Activated CD4-positive, alpha-beta T cell treated with anti-CD3 and anti-CD28 coated beads, Interleukin-2, amount 10 ng/mL, durations not matched to agents 7 days and 5 days (primary cell): ENCODE measurements around the gene GTPBP1. TPM values are rescaled to one million over a fixed set of nuclear protein-coding genes. Genes with fewer than 3 reads are reported as not detected.

ENCODE experiments used
- CTCF ChIA-PET: fragments of 350-600 bp; sonication (Branson Sonifier 250); formaldehyde crosslinking; loops from one replicate; lab custom pipeline; 2021; ENCODE audit warnings: antibody characterized with exemption; lab: Charles Lee
- POLR2A ChIA-PET: fragments of 350-600 bp; sonication (Branson Sonifier 250); formaldehyde crosslinking; loops from one replicate; lab custom pipeline; 2021; ENCODE audit warnings: antibody characterized with exemption; lab: Charles Lee
- DNase-seq: peaks from one replicate; pipeline ENCODE4 v3.0.0-alpha.2; 2020
- H3K27ac Mint-ChIP-seq: one replicate; pipeline ENCODE4 v1.8.0; 2021; ENCODE audit warnings: mild to moderate bottlenecking, moderate library complexity, mixed read lengths
- H3K27me3 Mint-ChIP-seq: one replicate; pipeline ENCODE4 v1.8.0; 2021; ENCODE audit warnings: mixed read lengths
- H3K36me3 Mint-ChIP-seq: one replicate; pipeline ENCODE4 v1.8.0; 2021; ENCODE audit warnings: low read depth, mixed read lengths
- H3K4me1 Mint-ChIP-seq: one replicate; pipeline ENCODE4 v1.8.0; 2021; ENCODE audit warnings: mixed read lengths
- H3K4me3 Mint-ChIP-seq: one replicate; pipeline ENCODE4 v1.8.0; 2021; ENCODE audit warnings: mild to moderate bottlenecking, moderate library complexity, mixed read lengths
- H3K9me3 Mint-ChIP-seq: one replicate; pipeline ENCODE4 v1.8.0; 2021; ENCODE audit warnings: mixed read lengths
- total RNA-seq, 2 experiments: library from RNA; stranded (reverse); gene quantifications; one replicate each; pipeline ENCODE4 v1.2.3, GENCODE V29; 2021

The GTPBP1 gene
- 10 to 100 TPM; 68.5 to 77.1 TPM for total RNA-seq

DNA sequence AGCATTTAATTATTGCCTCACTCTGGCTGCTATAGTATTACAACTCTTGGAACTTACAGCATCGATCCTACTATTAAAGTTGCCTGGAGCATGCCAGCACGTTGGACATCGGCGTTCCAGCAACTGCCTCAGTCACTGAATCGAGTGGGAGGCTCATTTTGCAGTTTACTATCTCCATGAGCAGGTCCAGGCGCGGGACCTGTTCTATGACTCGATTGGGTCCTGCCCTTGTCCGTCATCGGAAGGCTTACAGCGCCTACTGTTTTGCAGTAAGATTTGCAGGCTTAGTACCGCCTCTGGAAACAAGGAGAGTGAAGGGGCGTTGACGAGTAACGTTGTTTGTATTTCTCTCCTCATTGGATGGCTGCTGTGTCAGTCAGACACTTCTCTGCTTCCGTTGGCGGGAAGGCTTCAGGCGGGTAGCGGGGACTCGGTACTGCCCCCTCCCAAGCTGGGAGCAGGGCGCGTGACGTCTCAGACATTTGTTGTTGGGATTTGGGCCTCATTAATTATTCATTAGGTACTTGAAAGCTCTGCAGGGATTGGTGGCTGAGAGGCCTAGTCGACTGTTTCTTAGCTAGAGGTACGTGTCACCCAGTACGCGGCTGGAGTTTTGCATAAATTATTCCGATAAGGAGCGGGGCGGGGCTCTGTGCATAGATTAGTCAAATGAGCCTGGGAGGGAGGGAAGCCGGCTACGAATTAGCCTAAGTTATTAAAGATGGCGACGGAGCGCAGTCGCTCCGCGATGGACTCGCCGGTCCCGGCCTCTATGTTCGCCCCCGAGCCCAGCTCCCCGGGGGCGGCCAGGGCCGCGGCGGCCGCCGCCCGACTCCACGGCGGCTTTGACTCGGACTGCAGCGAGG is at the start of gene GTPBP1:
Gene GTPBP1, plus strand, starts transcription at position 710 of the 866 bp plus-strand sequence. Its CDS starts 12 bp downstream, at position 722.
- no peaks in the 10 kb centered on the region for H3K9me3 Mint-ChIP-seq
- peak within 1 kb of the TSS; percentile 99 for H3K27ac Mint-ChIP-seq
- peaks cover 19% of the 10 kb centered on the region for H3K36me3 Mint-ChIP-seq
- peaks cover 1% of the 10 kb centered on the region for H3K27me3 Mint-ChIP-seq
- POLR2A ChIA-PET, result interaction anchor here (0.6 to 1.5 kb wide), 2 partner anchors 28 to 225 kb away, joined by 3 to 5 read pairs; no protein-coding TSS in a partner anchor
- DNase-seq, result peak; percentile 100
- H3K4me1 Mint-ChIP-seq, result peaks cover 53% of the 10 kb centered on the region
- CTCF ChIA-PET, result interaction anchor here (0.9 to 2.7 kb wide), 8 partner anchors 9 to 64 kb away, joined by 3 to 8 read pairs (median 3); partner anchors contain the start of gene TOMM22
- H3K4me3 Mint-ChIP-seq, result peak within 1 kb of the TSS; percentile 80

GRCh38 chr22:38656256-38657044 is 49.3 kb upstream of the GTPBP1 start, which contains the start of the genes CBY1 and FAM227A:
Gene CBY1, plus strand, starts transcription at chr22:38656638. Its CDS starts 11,417 bp downstream, at chr22:38668055.
Gene FAM227A, minus strand, starts transcription at chr22:38656392. Its CDS starts 6,224 bp downstream, at chr22:38650168.
- no peaks in the 10 kb centered on the region for H3K36me3 Mint-ChIP-seq
- H3K9me3 Mint-ChIP-seq, result no peaks in the 10 kb centered on the region
- no peaks in the 10 kb centered on the region for H3K27me3 Mint-ChIP-seq
- H3K4me1 Mint-ChIP-seq, result peaks cover 21% of the 10 kb centered on the region
- H3K27ac Mint-ChIP-seq, result peak within 1 kb of the TSS; percentile 98
- peak within 1 kb of the TSS; percentile 91 for H3K4me3 Mint-ChIP-seq
- ChIA-PET POLR2A (interaction anchor here (0.5 to 0.6 kb wide), 2 partner anchors 95 to 863 kb away, joined by 3 read pairs; no protein-coding TSS in a partner anchor), CTCF (interaction anchor here (1.4 kb wide), 1 partner anchor 217 kb away, joined by 3 read pairs; no protein-coding TSS in a partner anchor)
- DNase-seq, result peak; percentile 86

DNA sequence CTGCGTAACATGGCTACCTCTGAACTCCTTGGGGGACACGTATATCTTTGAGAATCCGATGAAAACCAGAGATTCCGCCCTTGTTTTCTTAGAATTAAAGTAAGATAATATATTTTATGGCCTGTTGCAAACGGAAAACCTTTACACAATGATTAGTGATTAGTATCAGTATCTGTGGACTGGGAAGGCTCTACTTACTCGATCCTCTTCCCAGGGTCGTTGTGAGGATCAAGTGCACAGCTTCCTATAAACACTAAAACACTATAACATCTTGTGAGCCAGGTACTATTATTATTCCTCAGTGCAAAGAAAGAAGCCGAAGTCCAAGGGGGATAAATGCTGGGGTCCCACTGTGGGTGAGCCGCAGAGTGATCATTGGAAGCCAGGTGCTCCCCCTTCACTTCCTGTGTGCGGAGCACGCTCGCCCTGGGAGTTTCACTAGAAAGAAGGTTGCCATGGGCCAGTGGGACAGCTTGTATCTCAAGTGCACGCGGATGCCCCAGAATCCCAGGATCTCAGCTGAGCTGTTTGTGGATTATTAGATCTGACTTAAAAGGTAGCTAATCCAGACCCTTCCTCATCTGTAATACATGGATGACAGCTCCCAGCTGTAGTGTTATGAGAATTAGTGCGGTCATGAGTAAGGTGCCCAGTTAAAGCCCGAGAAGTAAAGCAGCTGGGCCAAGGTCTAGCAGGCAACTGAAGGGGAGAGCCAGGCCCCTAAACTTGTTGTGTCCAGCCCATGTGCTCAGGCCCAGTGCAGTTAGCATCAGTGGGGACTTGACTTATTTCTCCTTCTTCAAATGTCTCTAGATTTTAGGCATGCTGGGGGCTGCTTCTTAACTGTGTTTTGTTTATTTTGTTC is 48.5 kb upstream of the GTPBP1 start:
- H3K4me1 Mint-ChIP-seq, result peaks cover 21% of the 10 kb centered on the region
- CTCF ChIA-PET, result interaction anchor here (1.3 to 1.4 kb wide), 2 partner anchors 24 to 216 kb away, joined by 3 read pairs; partner anchors contain the start of gene TOMM22

DNA sequence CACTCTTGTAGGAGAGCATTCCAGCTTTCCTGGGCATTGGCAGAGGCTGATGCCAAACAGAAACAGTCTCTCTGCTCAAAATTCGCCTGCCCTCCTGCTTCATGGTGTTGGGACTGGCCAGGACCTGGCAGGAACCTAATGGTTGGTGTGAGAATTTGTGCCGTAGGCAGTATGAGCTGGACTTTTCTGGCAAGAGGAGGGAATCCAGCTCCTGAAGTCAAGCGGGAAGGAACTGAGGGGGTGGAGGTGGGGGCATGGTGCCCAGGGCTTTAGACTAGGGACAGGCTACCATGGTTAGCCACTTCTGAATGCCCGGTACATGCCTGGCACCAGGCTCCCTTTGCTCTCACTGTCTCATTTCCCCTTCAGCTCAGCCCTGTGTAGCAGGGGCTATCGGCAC is 30.9 kb upstream of the GTPBP1 start:
- ChIA-PET CTCF (no interaction called here), POLR2A (no interaction called here)
- H3K4me1 Mint-ChIP-seq, result no peaks in the 10 kb centered on the region
- DNase-seq, result no peak
- H3K9me3 Mint-ChIP-seq, result no peaks in the 10 kb centered on the region
- H3K27me3 Mint-ChIP-seq, result no peaks in the 10 kb centered on the region
- H3K27ac Mint-ChIP-seq, result no peak overlapping the region
- no peak overlapping the region for H3K4me3 Mint-ChIP-seq
- H3K36me3 Mint-ChIP-seq, result peaks cover 15% of the 10 kb centered on the region

More for the DNA sequence above, 48.5 kb upstream of the GTPBP1 start:
- no peaks in the 10 kb centered on the region for H3K27me3 Mint-ChIP-seq
- H3K36me3 Mint-ChIP-seq, result no peaks in the 10 kb centered on the region
- DNase-seq, result peak; percentile 54
- no peaks in the 10 kb centered on the region for H3K9me3 Mint-ChIP-seq
- H3K4me3 Mint-ChIP-seq, result peak overlapping the region; percentile 91
- H3K27ac Mint-ChIP-seq, result peak overlapping the region; percentile 98
- POLR2A ChIA-PET, result interaction anchor here (0.5 to 0.6 kb wide), 2 partner anchors 94 to 862 kb away, joined by 3 read pairs; no protein-coding TSS in a partner anchor

GRCh38 chr22:38675833-38676232 is 29.9 kb upstream of the GTPBP1 start:
- ChIA-PET CTCF (no interaction called here), POLR2A (no interaction called here)
- no peaks in the 10 kb centered on the region for H3K9me3 Mint-ChIP-seq
- no peak for DNase-seq
- H3K4me3 Mint-ChIP-seq, result no peak overlapping the region
- no peak overlapping the region for H3K27ac Mint-ChIP-seq
- H3K36me3 Mint-ChIP-seq, result peaks cover 15% of the 10 kb centered on the region
- no peaks in the 10 kb centered on the region for H3K27me3 Mint-ChIP-seq
- H3K4me1 Mint-ChIP-seq, result peaks cover 3% of the 10 kb centered on the region

DNA sequence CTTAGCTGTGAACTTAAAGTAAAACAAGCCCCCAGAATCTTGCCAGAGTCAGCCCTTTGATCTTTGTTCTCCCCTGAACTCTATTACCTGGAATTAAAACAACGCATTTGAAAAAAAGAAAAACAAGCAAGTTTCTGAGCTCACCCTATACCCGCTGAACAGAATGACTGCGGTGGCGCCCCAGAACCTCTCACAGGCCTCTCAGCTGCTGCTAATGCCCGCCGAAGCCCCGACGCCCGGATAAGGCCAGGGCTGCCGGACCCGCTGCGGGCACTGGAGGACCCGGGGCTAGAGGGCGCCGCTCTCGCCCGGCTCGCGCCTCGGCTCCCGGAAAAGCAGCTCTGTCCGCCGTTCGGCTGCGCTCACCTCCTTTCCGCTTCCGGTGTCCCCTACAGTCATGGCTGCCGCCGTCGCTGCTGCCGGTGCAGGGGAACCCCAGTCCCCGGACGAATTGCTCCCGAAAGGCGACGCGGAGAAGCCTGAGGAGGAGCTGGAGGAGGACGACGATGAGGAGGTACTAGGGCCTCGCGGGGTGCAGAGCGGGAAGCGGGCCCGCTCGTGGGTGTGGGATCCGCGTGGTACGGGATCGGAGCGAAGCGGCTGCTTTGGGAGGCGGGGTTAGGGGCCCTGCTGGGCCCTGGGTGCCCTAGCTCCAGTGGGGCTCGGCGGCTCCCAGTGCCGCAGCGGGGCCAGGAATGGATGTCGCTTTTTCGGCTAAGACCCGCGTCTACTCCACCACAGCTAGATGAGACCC is 24.0 kb upstream of the GTPBP1 start, which contains the start of gene TOMM22:
Gene TOMM22, plus strand, starts transcription at position 376 of the 754 bp plus-strand sequence. Its CDS starts 22 bp downstream, at position 398.
- Mint-ChIP-seq H3K36me3 (peaks cover 19% of the 10 kb centered on the region), H3K27me3 (no peaks in the 10 kb centered on the region), H3K4me1 (peaks cover 24% of the 10 kb centered on the region), H3K4me3 (peak within 1 kb of the TSS; percentile 90), H3K27ac (peak within 1 kb of the TSS; percentile 92), H3K9me3 (no peaks in the 10 kb centered on the region)
- peak; percentile 87 for DNase-seq
- ChIA-PET POLR2A (interaction anchor here (0.7 to 1.2 kb wide), 3 partner anchors 15 to 1653 kb away, joined by 4 to 7 read pairs (median 4); no protein-coding TSS in a partner anchor), CTCF (interaction anchor here (0.6 to 2.8 kb wide), 24 partner anchors 9 to 269 kb away, joined by 3 to 21 read pairs (median 4); partner anchors contain the start of gene GTPBP1)

GRCh38 chr22:38684895-38685294 is 20.8 kb upstream of the GTPBP1 start:
- peaks cover 24% of the 10 kb centered on the region for H3K4me1 Mint-ChIP-seq

GRCh38 chr22:38685761-38686160 is 20.0 kb upstream of the GTPBP1 start:
- no peak for DNase-seq
- ChIA-PET CTCF (no interaction called here), POLR2A (no interaction called here)
- H3K4me1 Mint-ChIP-seq, result peaks cover 22% of the 10 kb centered on the region
- no peaks in the 10 kb centered on the region for H3K27me3 Mint-ChIP-seq
- H3K27ac Mint-ChIP-seq, result no peak overlapping the region
- peaks cover 37% of the 10 kb centered on the region for H3K36me3 Mint-ChIP-seq
- H3K9me3 Mint-ChIP-seq, result no peaks in the 10 kb centered on the region
- H3K4me3 Mint-ChIP-seq, result no peak overlapping the region

More at GRCh38 chr22:38684895-38685294, 20.8 kb upstream of the GTPBP1 start:
- no peak for DNase-seq
- no peak overlapping the region for H3K27ac Mint-ChIP-seq
- no peaks in the 10 kb centered on the region for H3K9me3 Mint-ChIP-seq
- H3K4me3 Mint-ChIP-seq, result no peak overlapping the region
- POLR2A ChIA-PET, result no interaction called here
- CTCF ChIA-PET, result no interaction called here
- H3K27me3 Mint-ChIP-seq, result no peaks in the 10 kb centered on the region
- peaks cover 35% of the 10 kb centered on the region for H3K36me3 Mint-ChIP-seq

GRCh38 chr22:38689651-38690050 is 16.1 kb upstream of the GTPBP1 start:
- H3K27ac Mint-ChIP-seq, result no peak overlapping the region
- no peaks in the 10 kb centered on the region for H3K27me3 Mint-ChIP-seq
- ChIA-PET CTCF (interaction anchor here (2.1 kb wide), 1 partner anchor 9 kb away, joined by 5 read pairs; no protein-coding TSS in a partner anchor), POLR2A (no interaction called here)
- no peak overlapping the region for H3K4me3 Mint-ChIP-seq
- H3K36me3 Mint-ChIP-seq, result peaks cover 48% of the 10 kb centered on the region
- H3K9me3 Mint-ChIP-seq, result no peaks in the 10 kb centered on the region
- H3K4me1 Mint-ChIP-seq, result peaks cover 16% of the 10 kb centered on the region
- DNase-seq, result no peak

- H3K27me3 Mint-ChIP-seq, result no peaks in the 10 kb centered on the region
- H3K9me3 Mint-ChIP-seq, result no peaks in the 10 kb centered on the region
- H3K4me3 Mint-ChIP-seq, result no peak overlapping the region
- no peak for DNase-seq
- H3K27ac Mint-ChIP-seq, result no peak overlapping the region
- H3K36me3 Mint-ChIP-seq, result peaks cover 55% of the 10 kb centered on the region
- POLR2A ChIA-PET, result no interaction called here
- peaks cover 50% of the 10 kb centered on the region for H3K4me1 Mint-ChIP-seq
- CTCF ChIA-PET, result interaction anchor here (0.6 kb wide), 2 partner anchors 9 to 476 kb away, joined by 3 read pairs; no protein-coding TSS in a partner anchor
Measured at GRCh38 chr22:38694049-38694448, 11.7 kb upstream of the GTPBP1 start.

DNA sequence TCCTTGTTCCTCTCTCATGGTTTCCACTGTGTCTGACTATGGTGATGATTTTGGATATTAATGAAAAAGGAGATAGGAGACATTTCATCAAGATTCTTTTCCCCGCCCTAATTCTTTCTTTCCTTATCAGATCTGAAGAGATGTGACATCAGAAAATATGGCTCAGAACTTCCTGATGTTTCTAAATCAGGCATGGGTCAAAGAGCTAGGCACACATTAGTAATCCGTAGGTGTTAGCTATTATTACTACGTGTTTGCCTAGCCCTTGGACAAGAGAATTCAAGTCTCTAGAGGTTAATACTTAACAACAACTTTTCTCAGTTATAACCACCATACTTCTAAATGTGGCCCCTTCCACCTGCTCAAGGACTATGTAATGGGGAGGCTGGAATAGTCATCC is 10.8 kb upstream of the GTPBP1 start:
- no peak overlapping the region for H3K27ac Mint-ChIP-seq
- H3K9me3 Mint-ChIP-seq, result no peaks in the 10 kb centered on the region
- ChIA-PET POLR2A (no interaction called here), CTCF (interaction anchor here (0.6 kb wide), 2 partner anchors 39 to 337 kb away, joined by 3 to 4 read pairs; no protein-coding TSS in a partner anchor)
- no peaks in the 10 kb centered on the region for H3K27me3 Mint-ChIP-seq
- H3K36me3 Mint-ChIP-seq, result peaks cover 62% of the 10 kb centered on the region
- no peak for DNase-seq
- H3K4me3 Mint-ChIP-seq, result no peak overlapping the region
- peaks cover 58% of the 10 kb centered on the region for H3K4me1 Mint-ChIP-seq
